HUES64 (cell line): ENCODE results near the gene SIGLEC14.

Source experiments
- H3K27ac ChIP-seq: 2 replicates; pipeline ENCODE4 v1.7.0; 2013; ENCODE audit warnings: low read depth, low read length, inconsistent platforms
- H3K27me3 ChIP-seq: 2 replicates; pipeline ENCODE4 v1.6.1; 2013; ENCODE audit warnings: mild to moderate bottlenecking, low read length; ENCODE audit not compliant: insufficient read depth
- H3K36me3 ChIP-seq: 2 replicates; pipeline ENCODE4 v1.6.1; 2013; ENCODE audit warnings: mild to moderate bottlenecking, low read length; ENCODE audit not compliant: insufficient read depth
- H3K4me1 ChIP-seq: 2 replicates; pipeline ENCODE4 v1.6.1; 2013; ENCODE audit warnings: mild to moderate bottlenecking, low read length, moderate library complexity; ENCODE audit not compliant: insufficient read depth
- H3K4me3 ChIP-seq: 2 replicates; pipeline ENCODE4 v1.5.1; 2013; ENCODE audit warnings: mild to moderate bottlenecking, low read length, moderate library complexity
- H3K9ac ChIP-seq: 2 replicates; pipeline ENCODE4 v1.6.1; 2013; ENCODE audit warnings: mild to moderate bottlenecking, low read depth, low read length
- H3K9me3 ChIP-seq: 2 replicates; pipeline ENCODE4 v1.6.1; 2013; ENCODE audit warnings: low read depth, low read length; ENCODE audit not compliant: insufficient read depth
- WGBS: fragments of 150-250, 120-280 bp; methylation state at CpG from one replicate; pipeline ENCODE4 v1.1.7; 2013; ENCODE audit warnings: missing lambda C conversion rate; 5-methylcytosine and 5-hydroxymethylcytosine counted together

The SIGLEC14 gene

DNA sequence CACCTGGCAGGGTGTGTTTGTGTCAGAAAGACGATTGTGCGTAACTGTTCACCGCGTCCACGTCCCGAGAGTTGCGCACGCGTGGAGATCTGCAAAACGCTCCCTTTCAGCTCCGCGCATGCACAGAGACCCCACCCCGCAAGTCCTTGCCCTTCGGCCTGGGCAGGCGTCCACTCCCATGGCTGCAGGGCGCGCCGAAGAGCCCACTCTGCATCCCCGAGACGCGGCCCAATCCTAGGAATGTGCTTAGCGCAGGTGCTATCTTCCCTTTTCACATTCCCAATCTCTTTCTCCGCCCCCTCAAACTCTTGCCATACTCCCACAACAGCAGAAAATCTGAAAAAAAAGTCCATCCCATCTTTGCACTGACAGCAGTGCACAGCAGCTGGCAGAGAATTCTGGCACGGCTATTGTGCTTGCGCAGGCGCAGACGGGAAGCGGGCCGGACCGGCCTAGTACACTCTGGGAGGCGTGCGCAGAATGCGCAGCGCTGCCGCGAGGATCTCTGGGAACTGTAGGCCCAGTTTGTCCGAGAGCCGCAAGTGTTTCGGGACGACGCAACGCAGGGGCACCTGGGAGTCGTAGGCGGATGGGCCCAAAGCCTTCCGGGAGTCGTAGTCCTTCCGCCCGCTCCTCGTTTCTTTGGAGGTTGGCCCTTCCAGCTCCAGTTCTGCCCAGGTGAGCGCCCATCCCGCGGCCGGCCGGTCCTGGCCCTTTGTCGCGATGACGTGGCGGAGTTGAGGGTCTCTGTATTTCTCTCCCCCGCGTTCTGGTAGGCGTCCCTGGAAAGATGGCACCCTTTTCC, 52.5 kb downstream of the SIGLEC14 start:
- no peak overlapping the region for H3K27ac ChIP-seq

DNA sequence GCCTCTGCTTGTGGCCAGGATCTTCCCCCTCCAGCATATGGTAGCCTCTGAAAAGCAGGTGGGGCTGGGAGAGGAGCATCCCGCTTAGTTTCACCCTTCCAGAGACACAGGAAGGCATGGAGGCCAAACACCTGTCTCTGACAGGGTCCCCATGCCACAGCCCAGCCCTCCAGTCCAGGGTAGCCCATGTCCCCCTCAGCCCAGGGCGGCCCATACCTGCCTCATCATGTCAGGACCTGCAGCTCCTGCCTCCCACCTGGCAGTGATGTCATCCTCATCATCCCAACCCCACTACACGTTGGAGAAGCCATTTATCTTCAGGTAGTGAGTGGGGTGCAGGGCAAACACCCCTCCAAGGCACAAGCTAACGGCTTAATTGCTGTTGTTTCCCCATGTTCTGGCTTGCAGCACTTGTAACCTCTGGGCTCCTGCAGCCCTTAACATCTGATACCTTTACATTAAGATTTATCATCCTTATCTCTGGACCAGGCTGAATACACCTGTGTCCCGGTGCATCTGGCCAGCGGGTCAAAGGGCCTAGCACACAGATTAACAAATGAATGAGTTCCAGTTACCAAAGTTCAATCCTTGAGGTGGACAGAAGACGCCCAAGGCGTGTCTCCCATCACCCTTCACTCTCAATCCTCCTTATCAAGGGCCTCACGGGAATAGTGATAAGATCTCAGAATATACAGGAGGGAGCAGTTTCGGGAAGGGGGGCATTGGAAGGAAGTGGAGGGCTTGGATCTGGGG, 53.3 kb downstream of the SIGLEC14 start:
- Histone ChIP-seq H3K9me3 (peaks cover 2% of the 10 kb centered on the region; the same call in 1 of the 2 replicates), H3K27me3 (no peaks in the 10 kb centered on the region), H3K9ac (peak overlapping the region; percentile 43), H3K27ac (no peak overlapping the region), H3K4me1 (0 out of 2 replicates have a peak, but pooled peaks cover 4% of the 10 kb centered on the region), H3K4me3 (peak overlapping the region; percentile 73), H3K36me3 (peaks cover 3% of the 10 kb centered on the region; the same call in 1 of the 2 replicates)
- WGBS = 43% methylated on average over 10 of the region's 10 CpGs

More for the DNA sequence above, 52.5 kb downstream of the SIGLEC14 start:
- Histone ChIP-seq H3K9ac (peak overlapping the region; percentile 43), H3K4me3 (peak overlapping the region; percentile 73), H3K27me3 (no peaks in the 10 kb centered on the region), H3K9me3 (0 out of 2 replicates have a peak, but pooled peaks cover 3% of the 10 kb centered on the region), H3K4me1 (0 out of 2 replicates have a peak, but pooled peaks cover 4% of the 10 kb centered on the region), H3K36me3 (no peaks in the 10 kb centered on the region)
- 1% methylated on average over 61 of the region's 61 CpGs for WGBS
